Endothelial cell of hepatic sinusoid (primary cell): ENCODE measurements around the gene JPT2.

Source experiments
- in situ Hi-C: cut with HindIII; loops from 2 replicates; pipeline ENCODE4 v1.10.0; 2017; ENCODE audit warnings: low sequenced_read_pairs

Gene JPT2

DNA sequence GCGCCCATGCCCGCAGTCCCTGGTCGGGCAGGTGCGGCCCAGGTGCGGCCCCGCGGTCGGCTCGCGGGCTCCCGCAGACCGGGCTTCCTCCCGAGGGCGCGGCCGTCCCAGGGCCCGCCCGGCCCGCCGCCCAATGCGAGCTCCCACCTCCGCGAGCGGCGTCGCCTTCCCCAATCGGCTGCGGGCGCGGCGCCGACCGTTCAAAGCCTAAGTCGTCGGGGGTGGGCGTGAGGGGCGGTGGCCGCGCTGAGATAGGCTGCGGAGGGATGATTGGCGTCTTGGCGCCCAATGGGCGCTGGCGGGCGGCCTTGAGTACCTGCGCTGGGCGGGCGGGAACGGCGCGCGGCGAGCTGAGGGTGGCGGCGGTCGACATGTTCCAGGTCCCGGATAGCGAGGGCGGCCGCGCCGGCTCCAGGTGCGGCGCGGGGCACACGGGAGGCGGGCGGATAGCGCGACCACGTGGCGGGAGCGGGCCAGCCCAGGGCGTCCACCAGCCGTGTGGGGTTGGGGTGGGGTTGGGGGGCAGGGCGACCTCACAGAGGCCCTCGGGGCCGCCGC lies at the start of gene JPT2:
Gene JPT2, plus strand, starts transcription at position 338 of the 558 bp plus-strand sequence. Its CDS starts 34 bp downstream, at position 372.
- in situ Hi-C loops: no loop called here

GRCh38 chr16:1630450-1631213 lies 47.4 kb upstream of the JPT2 start:
- in situ Hi-C loops: no loop called here

DNA sequence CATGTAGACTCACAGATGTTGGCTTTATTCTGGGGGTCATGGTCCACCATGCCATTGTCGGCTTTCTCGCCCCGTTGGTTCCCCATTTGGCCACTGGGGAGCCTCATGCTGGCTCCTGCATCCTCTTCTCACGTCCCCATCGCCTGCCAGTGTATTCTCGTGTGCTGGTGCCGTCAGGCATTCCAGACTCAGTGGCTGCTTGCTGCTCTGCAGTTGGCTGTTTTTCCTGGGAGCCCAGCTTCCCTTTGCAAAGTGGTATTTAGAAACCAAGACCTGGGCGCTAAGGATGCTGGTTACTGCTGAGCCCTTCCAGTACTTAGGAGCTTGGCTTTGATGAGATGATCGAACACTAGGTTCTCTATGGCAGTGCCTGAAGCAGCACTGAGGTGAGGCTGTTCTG lies 46.8 kb upstream of the JPT2 start:
- in situ Hi-C loops: no loop called here

GRCh38 chr16:1631931-1632637 lies 46.0 kb upstream of the JPT2 start:
- in situ Hi-C loops: no loop called here

GRCh38 chr16:1632638-1632970 lies 45.5 kb upstream of the JPT2 start:
- in situ Hi-C loops: no loop called here

GRCh38 chr16:1633310-1633709 lies 44.8 kb upstream of the JPT2 start:
- in situ Hi-C loops: no loop called here

- in situ Hi-C loops: no loop called here
Observed at GRCh38 chr16:1634541-1634940, 43.5 kb upstream of the JPT2 start.

- in situ Hi-C loops: loop anchor here (5.0 kb wide), 1 partner anchor 67 kb away; no protein-coding TSS in a partner anchor
Observed at GRCh38 chr16:1635070-1635469, 43.0 kb upstream of the JPT2 start.

DNA sequence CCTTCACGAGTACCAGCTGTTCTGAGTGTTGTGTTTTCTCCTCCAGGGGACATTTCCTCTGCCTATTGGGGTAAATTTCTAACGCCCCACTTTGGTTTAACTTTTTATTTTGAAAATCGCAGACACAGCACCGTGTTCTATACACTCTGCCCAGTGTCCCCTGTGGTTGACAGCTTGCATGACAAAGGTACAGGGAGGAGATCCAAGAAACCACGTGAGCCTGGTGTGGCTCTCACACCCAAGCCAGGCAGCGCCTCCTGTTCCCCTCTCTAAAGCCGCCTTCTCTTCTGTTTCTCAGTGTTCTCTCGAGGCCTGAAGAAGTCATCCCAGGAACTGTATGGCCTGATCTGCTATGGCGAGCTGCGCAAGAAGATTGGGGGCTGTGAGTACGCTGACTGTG lies 40.6 kb upstream of the JPT2 start:
- in situ Hi-C loops: loop anchor here (5.0 kb wide), 1 partner anchor 65 kb away; no protein-coding TSS in a partner anchor

DNA sequence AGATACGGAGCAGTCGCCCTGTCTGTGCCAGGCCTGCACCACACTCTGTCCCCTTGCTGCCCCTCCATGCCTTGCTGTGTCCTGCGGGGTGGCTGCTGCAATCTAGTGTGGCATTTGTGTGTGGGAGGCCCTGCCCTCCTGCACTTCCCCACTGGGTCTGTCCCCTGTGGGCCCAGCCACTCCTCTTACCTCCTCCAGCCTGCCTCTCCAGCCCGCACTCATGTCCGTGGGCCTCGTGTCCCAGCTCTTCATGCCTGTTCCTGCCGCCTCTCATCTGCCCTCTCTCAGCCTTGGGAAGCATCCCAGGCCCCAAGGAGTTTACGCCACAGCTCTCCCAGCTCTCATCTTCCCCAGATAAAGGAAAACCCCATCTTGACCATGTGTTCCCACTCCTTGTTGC lies 39.3 kb upstream of the JPT2 start:
- in situ Hi-C loops: loop anchor here (5.0 kb wide), 1 partner anchor 64 kb away; no protein-coding TSS in a partner anchor

GRCh38 chr16:1639282-1639681 lies 38.8 kb upstream of the JPT2 start:
- in situ Hi-C loops: loop anchor here (5.0 kb wide), 1 partner anchor 63 kb away; no protein-coding TSS in a partner anchor

- in situ Hi-C loops: loop anchor here (5.0 kb wide), 1 partner anchor 62 kb away; no protein-coding TSS in a partner anchor
Observed at GRCh38 chr16:1639860-1640259, 38.2 kb upstream of the JPT2 start.

GRCh38 chr16:1640261-1640941 lies 37.7 kb upstream of the JPT2 start:
- in situ Hi-C loops: no loop called here

DNA sequence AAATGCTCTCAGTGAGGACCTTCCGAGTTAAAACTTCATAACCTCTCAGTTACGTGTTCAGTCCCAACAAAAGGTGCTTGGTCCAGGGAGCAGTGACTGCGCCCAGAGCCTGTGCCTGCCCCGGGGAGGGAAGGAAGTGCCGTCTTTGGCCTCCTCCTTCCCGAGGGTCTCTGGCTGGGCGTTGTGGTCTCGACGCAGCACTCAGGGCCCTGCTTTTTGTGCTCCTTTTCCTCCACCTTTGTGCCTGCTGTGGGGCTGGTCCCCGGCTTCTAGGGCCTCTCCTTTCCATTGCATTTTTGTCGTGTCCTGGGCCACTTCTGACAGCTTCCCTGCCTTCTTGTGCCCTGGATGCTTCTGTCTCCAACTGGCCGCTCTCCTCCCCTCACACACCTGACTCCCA lies 36.8 kb upstream of the JPT2 start:
- in situ Hi-C loops: no loop called here

- in situ Hi-C loops: no loop called here
Observed at GRCh38 chr16:1642148-1642547, 35.9 kb upstream of the JPT2 start.

GRCh38 chr16:1642753-1643152 lies 35.3 kb upstream of the JPT2 start:
- in situ Hi-C loops: no loop called here

DNA sequence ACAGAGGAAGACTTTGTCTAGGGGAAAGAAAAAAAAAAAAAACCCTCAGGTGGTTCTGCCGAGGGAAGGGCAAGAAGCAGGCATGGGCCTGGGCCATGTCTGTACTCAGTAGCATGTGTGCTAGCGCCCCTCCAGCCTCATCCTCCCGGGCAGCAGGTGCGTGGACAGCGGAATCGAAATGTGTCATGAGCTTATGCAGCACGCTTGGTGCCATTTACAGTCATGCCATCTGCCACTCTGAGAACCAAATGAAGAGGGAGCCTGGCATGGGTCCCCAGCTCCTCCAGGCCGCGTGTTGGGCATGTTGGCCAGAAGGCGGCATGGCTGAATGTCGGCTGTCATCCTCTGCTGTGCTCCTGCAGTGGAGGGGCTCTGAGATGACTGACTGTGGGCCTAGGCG lies 34.6 kb upstream of the JPT2 start:
- in situ Hi-C loops: no loop called here

DNA sequence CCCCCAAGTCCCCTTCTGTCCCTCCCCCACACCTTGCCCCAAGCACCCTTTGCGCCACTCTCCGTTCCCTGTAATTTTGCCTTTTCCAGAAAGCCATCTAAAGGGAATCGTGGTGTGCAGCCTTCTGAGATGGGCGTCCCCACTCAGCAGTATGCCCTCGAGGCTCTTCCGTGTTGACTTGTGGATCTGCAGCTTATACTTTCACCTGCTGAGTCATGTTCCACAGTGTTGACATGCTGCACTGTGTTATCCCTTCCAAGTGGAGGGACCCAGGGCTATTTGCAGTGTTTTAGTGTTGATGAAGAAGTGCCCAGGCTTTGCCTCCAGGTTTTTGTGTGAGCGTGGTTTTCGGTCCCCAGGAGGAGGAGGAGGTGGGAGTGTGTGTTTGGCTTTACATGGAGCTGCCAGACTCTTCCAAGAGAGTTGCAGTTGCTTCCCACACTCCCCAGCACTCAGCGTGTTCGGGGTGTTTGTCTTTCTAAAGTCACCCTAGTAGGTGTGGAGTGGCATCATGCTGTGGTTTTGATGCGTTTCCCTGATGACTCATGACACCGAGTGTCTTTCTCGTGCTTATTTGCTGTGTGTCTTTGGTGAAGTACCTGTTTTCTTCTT lies 32.1 kb upstream of the JPT2 start:
- in situ Hi-C loops: no loop called here

GRCh38 chr16:1647856-1648255 lies 30.2 kb upstream of the JPT2 start:
- in situ Hi-C loops: no loop called here

- in situ Hi-C loops: no loop called here
Observed at GRCh38 chr16:1650131-1650530, 27.9 kb upstream of the JPT2 start.
